Measurements from ENCODE around the gene MBTPS1. TPM values are rescaled to one million over a fixed set of nuclear protein-coding genes. Genes with fewer than 3 reads are reported as not detected.

The MBTPS1 gene
- total and polyA plus RNA-seq, 9 of the 15 experiments (the other 6 are each of a cell fraction or from before 2014, with no cell fraction given): 2.8 to 57.6 (median 43.8) TPM

DNA sequence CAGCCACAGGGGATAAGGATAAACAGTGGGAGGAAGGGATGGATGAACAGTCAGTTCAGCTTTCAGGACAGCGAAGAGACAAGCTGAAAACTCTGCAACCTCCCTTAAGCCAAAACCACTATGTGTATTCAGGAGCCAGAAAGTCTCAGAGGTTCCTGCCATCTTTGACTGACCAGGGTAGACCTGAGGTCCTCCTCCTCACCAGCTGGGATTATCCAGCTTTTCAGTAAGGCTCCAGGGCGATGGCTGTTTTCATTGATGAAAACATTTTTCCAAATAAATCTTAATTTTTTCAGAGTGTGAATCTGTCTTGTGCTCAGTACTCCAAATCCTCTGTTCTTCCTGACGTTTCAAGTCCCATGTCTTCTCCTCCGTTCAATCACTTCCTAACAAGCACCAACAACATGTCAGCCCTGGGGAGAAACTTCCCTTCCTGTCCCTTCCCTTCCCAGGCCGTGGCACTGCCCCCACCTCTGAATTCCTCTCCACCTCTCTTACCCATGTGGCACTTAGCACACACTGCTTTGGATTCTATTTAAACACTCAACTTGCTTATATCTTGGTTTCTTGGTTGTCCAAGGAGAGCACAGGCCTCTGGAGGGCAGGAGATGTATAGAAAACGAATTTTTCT lies 23.0 kb upstream of the MBTPS1 start (continued):
- TF ChIP-seq, protein P1, sequence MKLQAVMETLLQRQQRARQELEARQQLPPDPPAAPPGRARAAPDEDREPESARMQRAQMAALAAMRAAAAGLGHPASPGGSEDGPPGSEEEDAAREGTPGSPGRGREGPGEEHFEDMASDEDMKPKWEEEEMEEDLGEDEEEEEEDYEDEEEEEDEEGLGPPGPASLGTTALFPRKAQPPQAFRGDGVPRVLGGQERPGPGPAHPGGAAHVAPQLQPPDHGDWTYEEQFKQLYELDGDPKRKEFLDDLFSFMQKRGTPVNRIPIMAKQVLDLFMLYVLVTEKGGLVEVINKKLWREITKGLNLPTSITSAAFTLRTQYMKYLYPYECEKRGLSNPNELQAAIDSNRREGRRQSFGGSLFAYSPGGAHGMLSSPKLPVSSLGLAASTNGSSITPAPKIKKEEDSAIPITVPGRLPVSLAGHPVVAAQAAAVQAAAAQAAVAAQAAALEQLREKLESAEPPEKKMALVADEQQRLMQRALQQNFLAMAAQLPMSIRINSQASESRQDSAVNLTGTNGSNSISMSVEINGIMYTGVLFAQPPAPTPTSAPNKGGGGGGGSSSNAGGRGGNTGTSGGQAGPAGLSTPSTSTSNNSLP (IDR thresholded peaks at IDR 0.05; ENCODE audit: borderline replicate concordance, low read depth, low read length): no peak
- no peak for TF ChIP-seq CBX3 (IDR thresholded peaks at IDR 0.05; ENCODE audit: borderline replicate concordance in 1 of 2, low read length in 2 of 2)
- no peak for TF ChIP-seq ZNF143 (CRISPR knock-in tag; IDR thresholded peaks at IDR 0.05)
- no peak for TF ChIP-seq ILK (tag; IDR thresholded peaks at IDR 0.05; ENCODE audit: borderline replicate concordance, low read depth)
- TF ChIP-seq SMARCB1 (IDR thresholded peaks at IDR 0.05; ENCODE audit: insufficient read length, low read depth): no peak
- TF ChIP-seq, protein P2, sequence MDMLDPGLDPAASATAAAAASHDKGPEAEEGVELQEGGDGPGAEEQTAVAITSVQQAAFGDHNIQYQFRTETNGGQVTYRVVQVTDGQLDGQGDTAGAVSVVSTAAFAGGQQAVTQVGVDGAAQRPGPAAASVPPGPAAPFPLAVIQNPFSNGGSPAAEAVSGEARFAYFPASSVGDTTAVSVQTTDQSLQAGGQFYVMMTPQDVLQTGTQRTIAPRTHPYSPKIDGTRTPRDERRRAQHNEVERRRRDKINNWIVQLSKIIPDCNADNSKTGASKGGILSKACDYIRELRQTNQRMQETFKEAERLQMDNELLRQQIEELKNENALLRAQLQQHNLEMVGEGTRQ (CRISPR knock-in tag; IDR thresholded peaks at IDR 0.05): no peak
- TF ChIP-seq ESRRA (IDR thresholded peaks at IDR 0.05; ENCODE audit: borderline replicate concordance, low read depth): 0 out of 2 replicates have a peak, but pooled peaks have one; percentile 5
- TF ChIP-seq MXI1 (IDR thresholded peaks at IDR 0.05; ENCODE audit: low read depth, low read length): no peak
- no peak for TF ChIP-seq SP1 (CRISPR knock-in tag; IDR thresholded peaks at IDR 0.05)
- no peak; the same call in 1 of the 2 replicates for TF ChIP-seq MAX (CRISPR knock-in tag; IDR thresholded peaks at IDR 0.05)
- TF ChIP-seq, protein P3, sequence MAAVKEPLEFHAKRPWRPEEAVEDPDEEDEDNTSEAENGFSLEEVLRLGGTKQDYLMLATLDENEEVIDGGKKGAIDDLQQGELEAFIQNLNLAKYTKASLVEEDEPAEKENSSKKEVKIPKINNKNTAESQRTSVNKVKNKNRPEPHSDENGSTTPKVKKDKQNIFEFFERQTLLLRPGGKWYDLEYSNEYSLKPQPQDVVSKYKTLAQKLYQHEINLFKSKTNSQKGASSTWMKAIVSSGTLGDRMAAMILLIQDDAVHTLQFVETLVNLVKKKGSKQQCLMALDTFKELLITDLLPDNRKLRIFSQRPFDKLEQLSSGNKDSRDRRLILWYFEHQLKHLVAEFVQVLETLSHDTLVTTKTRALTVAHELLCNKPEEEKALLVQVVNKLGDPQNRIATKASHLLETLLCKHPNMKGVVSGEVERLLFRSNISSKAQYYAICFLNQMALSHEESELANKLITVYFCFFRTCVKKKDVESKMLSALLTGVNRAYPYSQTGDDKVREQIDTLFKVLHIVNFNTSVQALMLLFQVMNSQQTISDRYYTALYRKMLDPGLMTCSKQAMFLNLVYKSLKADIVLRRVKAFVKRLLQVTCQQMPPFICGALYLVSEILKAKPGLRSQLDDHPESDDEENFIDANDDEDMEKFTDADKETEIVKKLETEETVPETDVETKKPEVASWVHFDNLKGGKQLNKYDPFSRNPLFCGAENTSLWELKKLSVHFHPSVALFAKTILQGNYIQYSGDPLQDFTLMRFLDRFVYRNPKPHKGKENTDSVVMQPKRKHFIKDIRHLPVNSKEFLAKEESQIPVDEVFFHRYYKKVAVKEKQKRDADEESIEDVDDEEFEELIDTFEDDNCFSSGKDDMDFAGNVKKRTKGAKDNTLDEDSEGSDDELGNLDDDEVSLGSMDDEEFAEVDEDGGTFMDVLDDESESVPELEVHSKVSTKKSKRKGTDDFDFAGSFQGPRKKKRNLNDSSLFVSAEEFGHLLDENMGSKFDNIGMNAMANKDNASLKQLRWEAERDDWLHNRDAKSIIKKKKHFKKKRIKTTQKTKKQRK (IDR thresholded peaks at IDR 0.05; ENCODE audit: borderline replicate concordance, low read depth, low read length): no peak
- no peak for TF ChIP-seq ZNF140 (CRISPR knock-in tag; IDR thresholded peaks at IDR 0.05)
- TF ChIP-seq YBX1 (IDR thresholded peaks at IDR 0.05): no peak
- TF ChIP-seq SLC30A9 (CRISPR knock-in tag; IDR thresholded peaks at IDR 0.05): no peak
- TF ChIP-seq, protein P4, sequence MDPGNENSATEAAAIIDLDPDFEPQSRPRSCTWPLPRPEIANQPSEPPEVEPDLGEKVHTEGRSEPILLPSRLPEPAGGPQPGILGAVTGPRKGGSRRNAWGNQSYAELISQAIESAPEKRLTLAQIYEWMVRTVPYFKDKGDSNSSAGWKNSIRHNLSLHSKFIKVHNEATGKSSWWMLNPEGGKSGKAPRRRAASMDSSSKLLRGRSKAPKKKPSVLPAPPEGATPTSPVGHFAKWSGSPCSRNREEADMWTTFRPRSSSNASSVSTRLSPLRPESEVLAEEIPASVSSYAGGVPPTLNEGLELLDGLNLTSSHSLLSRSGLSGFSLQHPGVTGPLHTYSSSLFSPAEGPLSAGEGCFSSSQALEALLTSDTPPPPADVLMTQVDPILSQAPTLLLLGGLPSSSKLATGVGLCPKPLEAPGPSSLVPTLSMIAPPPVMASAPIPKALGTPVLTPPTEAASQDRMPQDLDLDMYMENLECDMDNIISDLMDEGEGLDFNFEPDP (CRISPR knock-in tag; IDR thresholded peaks at IDR 0.05): no peak
- peak in 1 of 2 experiments; percentile 47; a peak in 2 of 4 replicates for TF ChIP-seq ARNT (IDR thresholded peaks at IDR 0.05)
- TF ChIP-seq ZNF551 (CRISPR knock-in tag; IDR thresholded peaks at IDR 0.05): no peak
- TF ChIP-seq, protein P5, sequence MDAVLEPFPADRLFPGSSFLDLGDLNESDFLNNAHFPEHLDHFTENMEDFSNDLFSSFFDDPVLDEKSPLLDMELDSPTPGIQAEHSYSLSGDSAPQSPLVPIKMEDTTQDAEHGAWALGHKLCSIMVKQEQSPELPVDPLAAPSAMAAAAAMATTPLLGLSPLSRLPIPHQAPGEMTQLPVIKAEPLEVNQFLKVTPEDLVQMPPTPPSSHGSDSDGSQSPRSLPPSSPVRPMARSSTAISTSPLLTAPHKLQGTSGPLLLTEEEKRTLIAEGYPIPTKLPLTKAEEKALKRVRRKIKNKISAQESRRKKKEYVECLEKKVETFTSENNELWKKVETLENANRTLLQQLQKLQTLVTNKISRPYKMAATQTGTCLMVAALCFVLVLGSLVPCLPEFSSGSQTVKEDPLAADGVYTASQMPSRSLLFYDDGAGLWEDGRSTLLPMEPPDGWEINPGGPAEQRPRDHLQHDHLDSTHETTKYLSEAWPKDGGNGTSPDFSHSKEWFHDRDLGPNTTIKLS (IDR thresholded peaks at IDR 0.05; ENCODE audit: borderline replicate concordance, low read depth): no peak
- TF ChIP-seq GTF2A2 (tag; IDR thresholded peaks at IDR 0.05): no peak; the same call in 1 of the 2 replicates
